Stomach (tissue), 9 donors: ENCODE data around the gene SLC22A2. TPM values are rescaled to one million over a fixed set of nuclear protein-coding genes. Genes with fewer than 3 reads are reported as not detected.

Source experiments
- DNase-seq, 2 donors: peaks; one replicate each; pipeline versions ENCODE4 v3.0.0 to v3.0.0-alpha.2; 2013 to 2019
- H3K27ac ChIP-seq, 5 donors: fragments of 200-600 bp in 4 of 5; sonication (generic) in 4 of 5; one replicate each; pipeline ENCODE4 v1.5.1; 2013 to 2019; ENCODE audit warnings: mild to moderate bottlenecking in 1 of 5, moderate library complexity in 1 of 5
- H3K27me3 ChIP-seq, 3 donors: fragments of 200-600 bp; sonication (generic); one replicate each; pipeline ENCODE4 v1.5.1; 2017 to 2019; ENCODE audit warnings: mixed run types in 1 of 3
- H3K36me3 ChIP-seq, 4 donors: fragments of 200-600 bp; sonication (generic); 1 replicate in 3 of 4; 2 replicates in 1 of 4; pipeline ENCODE4 v1.5.1; 2016 to 2019
- H3K4me1 ChIP-seq, 4 donors: fragments of 200-600 bp; sonication (generic); one replicate each; pipeline ENCODE4 v1.5.1; 2016 to 2019
- H3K4me3 ChIP-seq, 4 donors: fragments of 200-600 bp; sonication (generic) in 3 of 4; one replicate each; pipeline ENCODE4 v1.5.1; 2016 to 2019; ENCODE audit warnings: mild to moderate bottlenecking in 1 of 4
- H3K9me3 ChIP-seq, 4 donors: fragments of 200-600 bp; sonication (generic); one replicate each; pipeline ENCODE4 v1.5.1; 2016 to 2019
- CTCF ChIP-seq, 7 experiments: fragments of 450-650 bp in 4 of 7; fragments of 200-600 bp in 3 of 7; sonication (generic) in 3 of 7; IDR thresholded peaks; one replicate each; pipeline ENCODE4 v1.5.1; 2016 to 2019; ENCODE audit warnings: antibody characterized with exemption in 7 of 7, control low read depth in 2 of 7, mild to moderate bottlenecking in 1 of 7
- EP300 ChIP-seq: sonication (generic); formaldehyde crosslinking; IDR thresholded peaks from one replicate; pipeline ENCODE4 v1.6.1; 2017; ENCODE audit warnings: antibody characterized with exemption
- POLR2A ChIP-seq, 4 donors: fragments of 450-650 bp; IDR thresholded peaks; one replicate each; pipeline ENCODE4 v1.6.1; 2016; ENCODE audit warnings: antibody characterized with exemption in 4 of 4, control low read depth in 2 of 4, mild to moderate bottlenecking in 1 of 4, moderate library complexity in 1 of 4
- POLR2AphosphoS5 ChIP-seq, 3 donors: sonication (generic); formaldehyde crosslinking; IDR thresholded peaks; one replicate each; pipeline ENCODE4 v1.6.1; 2016; ENCODE audit warnings: antibody characterized with exemption in 3 of 3
- WGBS, 5 donors: extraction: QIAGEN DNeasy Blood & Tissue Kit in 3 of 5; methylation state at CpG; one replicate each; pipeline versions ENCODE4 v1.1.5 to v1.1.7; 2013 to 2018; 5-methylcytosine and 5-hydroxymethylcytosine counted together
- intact Hi-C: fragments of 100-400 bp; cut with DNase I; formaldehyde crosslinking; loops from one replicate; pipeline ENCODE4 v1.15.1; 2023; ENCODE audit warnings: low total_unique reads
- polyA plus RNA-seq, 3 donors: library from polyadenylated mRNA; stranded (reverse); fragments of 200-250 nt; gene quantifications; one replicate each; pipeline ENCODE4 v1.2.3, GENCODE V29; 2013
- total RNA-seq, 5 donors: library from RNA; depleted of rRNA; stranded (reverse); fragments of >200 nt; gene quantifications; one replicate each; pipeline versions ENCODE4 v1.1.0 to v1.2.3, GENCODE V29; 2014 to 2016
- donor health status: healthy with polysubstance abuse.
- donor health status: Bipolar disorder and iron deficiency.
- donor health status: healthy.

SLC22A2 gene
- total and polyA plus RNA-seq, 8 donors = not detected

GRCh38 chr6:160247457-160247883, 11.2 kb downstream of the SLC22A2 start:
- TF ChIP-seq CTCF (IDR thresholded peaks at IDR 0.05) = no peak
- no peak for TF ChIP-seq POLR2A (IDR thresholded peaks at IDR 0.05)
- TF ChIP-seq POLR2AphosphoS5 (IDR thresholded peaks at IDR 0.05) = no peak
- TF ChIP-seq EP300 = no peak
- Histone ChIP-seq H3K4me3 (no peak overlapping the region), H3K4me1 (peaks cover 0 to 5% (median 0%) of the 10 kb centered on the region in 4 donors), H3K27me3 (no peaks in the 10 kb centered on the region), H3K36me3 (no peaks in the 10 kb centered on the region), H3K27ac (no peak overlapping the region), H3K9me3 (no peaks in the 10 kb centered on the region)
- intact Hi-C loops = no loop called here
- no peak for DNase-seq
- WGBS, 5 donors = 76 to 90% (median 84%) methylated on average over 3 of the region's 3 CpGs

- TF ChIP-seq EP300 = no peak
- TF ChIP-seq POLR2A (IDR thresholded peaks at IDR 0.05) = no peak
- no peak for TF ChIP-seq CTCF (IDR thresholded peaks at IDR 0.05)
- no peak for TF ChIP-seq POLR2AphosphoS5 (IDR thresholded peaks at IDR 0.05)
- WGBS, 5 donors = 76 to 90% (median 86%) methylated on average over 1 of the region's 1 CpG
- intact Hi-C loops = no loop called here
Observed at GRCh38 chr6:160240691-160241084, 17.9 kb downstream of the SLC22A2 start.

GRCh38 chr6:160239929-160240690, 18.5 kb downstream of the SLC22A2 start:
- H3K27ac ChIP-seq = no peak overlapping the region
- H3K4me3 ChIP-seq = no peak overlapping the region
- H3K4me1 ChIP-seq = peaks cover 0 to 9% (median 0%) of the 10 kb centered on the region in 4 donors
- no peaks in the 10 kb centered on the region for H3K27me3 ChIP-seq
- intact Hi-C loops = no loop called here
- TF ChIP-seq CTCF (IDR thresholded peaks at IDR 0.05) = no peak
- no peak for TF ChIP-seq POLR2A (IDR thresholded peaks at IDR 0.05)
- TF ChIP-seq EP300 = no peak
- no peak for TF ChIP-seq POLR2AphosphoS5 (IDR thresholded peaks at IDR 0.05)
- DNase-seq = no peak
- WGBS, 5 donors = 72 to 81% (median 79%) methylated on average over 4 of the region's 4 CpGs
- peaks cover 0 to 12% (median 0%) of the 10 kb centered on the region in 4 donors for H3K9me3 ChIP-seq
- H3K36me3 ChIP-seq = no peaks in the 10 kb centered on the region

More at GRCh38 chr6:160240691-160241084, 17.9 kb downstream of the SLC22A2 start:
- Histone ChIP-seq H3K27me3 (no peaks in the 10 kb centered on the region), H3K4me1 (peaks cover 0 to 9% (median 0%) of the 10 kb centered on the region in 4 donors), H3K4me3 (no peak overlapping the region), H3K27ac (no peak overlapping the region), H3K36me3 (no peaks in the 10 kb centered on the region), H3K9me3 (peaks cover 0 to 11% (median 0%) of the 10 kb centered on the region in 4 donors)
- DNase-seq = no peak

- H3K36me3 ChIP-seq = no peaks in the 10 kb centered on the region
- H3K27ac ChIP-seq = peak overlapping the region in 2 of 5 donors; percentile 21 to 50
- no peak for DNase-seq
- peaks cover 0 to 12% (median 0%) of the 10 kb centered on the region in 4 donors for H3K9me3 ChIP-seq
- 70 to 82% (median 81%) methylated on average over 5 of the region's 5 CpGs for WGBS, 5 donors
- intact Hi-C loops = no loop called here
- H3K4me3 ChIP-seq = no peak overlapping the region
- H3K4me1 ChIP-seq = peaks cover 0 to 5% (median 0%) of the 10 kb centered on the region in 4 donors
- TF ChIP-seq POLR2AphosphoS5 (IDR thresholded peaks at IDR 0.05) (peak in 1 of 3 donors; percentile 19), POLR2A (IDR thresholded peaks at IDR 0.05) (no peak)
- H3K27me3 ChIP-seq = no peaks in the 10 kb centered on the region
Observed at GRCh38 chr6:160238761-160239751, 19.6 kb downstream of the SLC22A2 start.
